BLaER1 (cell line): Measurements from ENCODE around the gene PRKCQ.

Experiments used
- H3K27ac ChIP-seq: shearing (Covaris generic); formaldehyde crosslinking; 2 replicates; pipeline ENCODE4 v1.8.1; 2022
- H3K27me3 ChIP-seq: shearing (Covaris generic); formaldehyde crosslinking; 2 replicates; pipeline ENCODE4 v1.8.1; 2022
- H3K36me3 ChIP-seq: shearing (Covaris generic); formaldehyde crosslinking; 2 replicates; pipeline ENCODE4 v1.8.1; 2022
- H3K4me1 ChIP-seq: shearing (Covaris generic); formaldehyde crosslinking; 2 replicates; pipeline ENCODE4 v1.8.1; 2022
- H3K4me2 ChIP-seq: shearing (Covaris generic); formaldehyde crosslinking; 2 replicates; pipeline ENCODE4 v1.8.1; 2022
- H3K4me3 ChIP-seq: shearing (Covaris generic); formaldehyde crosslinking; 2 replicates; pipeline ENCODE4 v1.8.1; 2022
- H3K9ac ChIP-seq: shearing (Covaris generic); formaldehyde crosslinking; 2 replicates; pipeline ENCODE4 v1.8.1; 2022
- H3K9me3 ChIP-seq: shearing (Covaris generic); formaldehyde crosslinking; 2 replicates; pipeline ENCODE4 v1.8.1; 2022
- H4K20me1 ChIP-seq: shearing (Covaris generic); formaldehyde crosslinking; 2 replicates; pipeline ENCODE4 v1.8.1; 2022
- Cebpa-rat ChIP-seq: shearing (Covaris generic); IDR thresholded peaks from 2 replicates; pipeline ENCODE4 v1.8.1; 2022

Gene PRKCQ

GRCh38 chr10:6503171-6503570 lies 76.9 kb downstream of the PRKCQ start:
- no peak overlapping the region for H3K27ac ChIP-seq
- no peaks in the 10 kb centered on the region for H3K27me3 ChIP-seq
- H3K4me2 ChIP-seq = no peak overlapping the region
- H3K4me3 ChIP-seq = no peak overlapping the region
- no peak overlapping the region for H3K9ac ChIP-seq
- H3K36me3 ChIP-seq = peaks cover 18% of the 10 kb centered on the region
- peaks cover 12% of the 10 kb centered on the region for H3K4me1 ChIP-seq
- TF ChIP-seq Cebpa-rat = no peak
- no peaks in the 10 kb centered on the region for H4K20me1 ChIP-seq
- H3K9me3 ChIP-seq = peaks cover 5% of the 10 kb centered on the region; the same call in 1 of the 2 replicates

- H3K4me2 ChIP-seq = no peak overlapping the region
- no peak overlapping the region for H3K9ac ChIP-seq
- no peaks in the 10 kb centered on the region for H3K27me3 ChIP-seq
- H4K20me1 ChIP-seq = no peaks in the 10 kb centered on the region
- H3K4me3 ChIP-seq = no peak overlapping the region
- H3K27ac ChIP-seq = no peak overlapping the region
- peaks cover 10% of the 10 kb centered on the region for H3K36me3 ChIP-seq
- peaks cover 5% of the 10 kb centered on the region; the same call in 1 of the 2 replicates for H3K9me3 ChIP-seq
- peaks cover 24% of the 10 kb centered on the region for H3K4me1 ChIP-seq
- no peak for TF ChIP-seq Cebpa-rat
Observed at GRCh38 chr10:6501931-6502330, 78.1 kb downstream of the PRKCQ start.

GRCh38 chr10:6499974-6500373 lies 80.1 kb downstream of the PRKCQ start:
- Histone ChIP-seq H3K9ac (no peak overlapping the region), H3K9me3 (peaks cover 5% of the 10 kb centered on the region; the same call in 1 of the 2 replicates), H4K20me1 (no peaks in the 10 kb centered on the region), H3K27ac (no peak overlapping the region), H3K4me3 (no peak overlapping the region), H3K36me3 (peaks cover 19% of the 10 kb centered on the region), H3K27me3 (no peaks in the 10 kb centered on the region), H3K4me2 (no peak overlapping the region), H3K4me1 (peaks cover 39% of the 10 kb centered on the region)
- TF ChIP-seq Cebpa-rat = no peak

GRCh38 chr10:6498771-6499170 lies 81.3 kb downstream of the PRKCQ start:
- peaks cover 5% of the 10 kb centered on the region; the same call in 1 of the 2 replicates for H3K9me3 ChIP-seq
- H3K27ac ChIP-seq = peak overlapping the region; percentile 12; the same call in 1 of the 2 replicates
- TF ChIP-seq Cebpa-rat = no peak
- H3K4me1 ChIP-seq = peaks cover 46% of the 10 kb centered on the region
- peak overlapping the region; percentile 55 for H3K4me2 ChIP-seq
- H3K9ac ChIP-seq = no peak overlapping the region
- no peak overlapping the region for H3K4me3 ChIP-seq
- H3K27me3 ChIP-seq = no peaks in the 10 kb centered on the region
- peaks cover 19% of the 10 kb centered on the region for H3K36me3 ChIP-seq
- no peaks in the 10 kb centered on the region for H4K20me1 ChIP-seq

- H3K9ac ChIP-seq = no peak overlapping the region
- peak overlapping the region; percentile 55 for H3K4me2 ChIP-seq
- H3K27ac ChIP-seq = 0 out of 2 replicates have a peak overlapping the region, but pooled peaks have one; percentile 12
- H4K20me1 ChIP-seq = no peaks in the 10 kb centered on the region
- TF ChIP-seq Cebpa-rat = no peak
- H3K36me3 ChIP-seq = peaks cover 23% of the 10 kb centered on the region
- no peaks in the 10 kb centered on the region for H3K27me3 ChIP-seq
- peaks cover 46% of the 10 kb centered on the region for H3K4me1 ChIP-seq
- H3K4me3 ChIP-seq = no peak overlapping the region
- H3K9me3 ChIP-seq = peaks cover 5% of the 10 kb centered on the region; the same call in 1 of the 2 replicates
Observed at GRCh38 chr10:6497620-6498019, 82.5 kb downstream of the PRKCQ start.

- no peaks in the 10 kb centered on the region for H4K20me1 ChIP-seq
- H3K4me3 ChIP-seq = peak overlapping the region; percentile 33; the same call in 1 of the 2 replicates
- no peak for TF ChIP-seq Cebpa-rat
- peak overlapping the region; percentile 64 for H3K27ac ChIP-seq
- peaks cover 5% of the 10 kb centered on the region; the same call in 1 of the 2 replicates for H3K9me3 ChIP-seq
- H3K4me1 ChIP-seq = peaks cover 46% of the 10 kb centered on the region
- H3K27me3 ChIP-seq = no peaks in the 10 kb centered on the region
- peak overlapping the region; percentile 78 for H3K4me2 ChIP-seq
- peaks cover 30% of the 10 kb centered on the region for H3K36me3 ChIP-seq
- peak overlapping the region; percentile 25; the same call in 1 of the 2 replicates for H3K9ac ChIP-seq
Observed at GRCh38 chr10:6494936-6495592, 85.0 kb downstream of the PRKCQ start.

GRCh38 chr10:6494442-6494819 lies 85.6 kb downstream of the PRKCQ start:
- peaks cover 37% of the 10 kb centered on the region for H3K36me3 ChIP-seq
- H3K4me1 ChIP-seq = peaks cover 46% of the 10 kb centered on the region
- no peak for TF ChIP-seq Cebpa-rat
- H3K9ac ChIP-seq = no peak overlapping the region
- H4K20me1 ChIP-seq = no peaks in the 10 kb centered on the region
- H3K4me2 ChIP-seq = peak overlapping the region; percentile 78
- H3K4me3 ChIP-seq = no peak overlapping the region
- H3K27me3 ChIP-seq = no peaks in the 10 kb centered on the region
- no peak overlapping the region for H3K27ac ChIP-seq
- peaks cover 5% of the 10 kb centered on the region; the same call in 1 of the 2 replicates for H3K9me3 ChIP-seq

- Histone ChIP-seq H3K9me3 (no peaks in the 10 kb centered on the region), H3K36me3 (peaks cover 43% of the 10 kb centered on the region), H3K4me2 (no peak overlapping the region), H3K27ac (no peak overlapping the region), H3K27me3 (no peaks in the 10 kb centered on the region), H3K9ac (no peak overlapping the region), H3K4me3 (no peak overlapping the region), H3K4me1 (peaks cover 40% of the 10 kb centered on the region), H4K20me1 (no peaks in the 10 kb centered on the region)
- TF ChIP-seq Cebpa-rat = no peak
Observed at GRCh38 chr10:6493521-6494441, 86.3 kb downstream of the PRKCQ start.

- H3K27ac ChIP-seq = no peak overlapping the region
- no peaks in the 10 kb centered on the region for H4K20me1 ChIP-seq
- H3K4me1 ChIP-seq = peaks cover 32% of the 10 kb centered on the region
- no peaks in the 10 kb centered on the region for H3K27me3 ChIP-seq
- no peak overlapping the region for H3K4me3 ChIP-seq
- no peaks in the 10 kb centered on the region for H3K9me3 ChIP-seq
- no peak overlapping the region for H3K9ac ChIP-seq
- H3K4me2 ChIP-seq = no peak overlapping the region
- peaks cover 49% of the 10 kb centered on the region for H3K36me3 ChIP-seq
- no peak for TF ChIP-seq Cebpa-rat
Observed at GRCh38 chr10:6492896-6493295, 87.2 kb downstream of the PRKCQ start.
